H1 (cell line): ENCODE measurements around the gene PRKAR2A. TPM values are rescaled to one million over a fixed set of nuclear protein-coding genes. Genes with fewer than 3 reads are reported as not detected.

Experiments used
- BACH1 ChIP-seq: IDR thresholded peaks from 2 replicates; pipeline ENCODE4 v1.6.1; 2012; ENCODE audit warnings: low read length, improper control_type of control experiment
- NRF1 ChIP-seq: IDR thresholded peaks from 2 replicates; pipeline ENCODE4 v1.6.1; 2011; ENCODE audit warnings: mild to moderate bottlenecking, low read depth, low read length, improper control_type of control experiment
- POLR2A ChIP-seq, 2 experiments: IDR thresholded peaks; 1 replicate in 1 of 2; 2 replicates in 1 of 2; pipeline ENCODE4 v1.6.1; 2011; ENCODE audit warnings: low read depth in 2 of 2, low read length in 2 of 2, mild to moderate bottlenecking in 2 of 2; ENCODE audit errors: control extremely low read depth in 1 of 2
- polyA plus RNA-seq, 7 experiments: library from polyadenylated mRNA; depleted of rRNA in 3 of 7; stranded (reverse) in 5 of 7; unstranded in 2 of 7; fragments of >200 nt in 5 of 7; fragments of 200-250 nt in 2 of 7; gene quantifications; 1 replicate in 5 of 7; 2 replicates in 1 of 7; 4 replicates in 1 of 7; pipeline versions ENCODE4 v1.2.1 to v1.2.3, GENCODE V29; 2011 to 2013; ENCODE audit warnings: missing spikeins in 2 of 7, mixed read lengths in 2 of 7
- total RNA-seq: library from RNA; stranded (reverse); fragmentation: NEBNext Ultra II Directional; extraction: Animal tissue kit (Norgen Biotek cat#: 25700); gene quantifications from 2 replicates; pipeline ENCODE4 v1.2.1, GENCODE V29; 2021

PRKAR2A gene
- total and polyA plus RNA-seq, 2 of the 8 experiments (the other 6 are each of a cell fraction or from before 2014, with no cell fraction given), result 6.3 to 42.4 TPM

GRCh38 chr3:48715174-48715800 lies 132.4 kb downstream of the PRKAR2A start (continued):
- TF ChIP-seq POLR2A (IDR thresholded peaks at IDR 0.05; ENCODE audit: control extremely low read depth in 1 of 2, low read depth in 2 of 2, low read length in 2 of 2), result 0 out of 3 replicates have a peak, but pooled peaks of 1 of the 2 experiments have one; percentile 45
- TF ChIP-seq NRF1, result no peak
- no peak for TF ChIP-seq BACH1
